SH-SY5Y (cell line): Measurements from ENCODE around the gene MAP2K3.

Experiments
- GATA2 ChIP-seq: IDR thresholded peaks from 2 replicates; pipeline ENCODE4 v1.6.1; 2011; ENCODE audit warnings: mild to moderate bottlenecking, low read depth, low read length
- GATA3 ChIP-seq: IDR thresholded peaks from 2 replicates; pipeline ENCODE4 v1.6.1; 2011; ENCODE audit warnings: low read depth, mild to moderate bottlenecking, low read length, moderate library complexity

- no peak for TF ChIP-seq GATA3
- TF ChIP-seq GATA2: no peak
Measured at GRCh38 chr17:21287703-21288449, 3.4 kb downstream of the MAP2K3 start.
